Liver (tissue), 9 donors: ENCODE data around the gene HOXA3. TPM values are rescaled to one million over a fixed set of nuclear protein-coding genes. Genes with fewer than 3 reads are reported as not detected.

Experiments used
- DNase-seq: peaks from one replicate; pipeline ENCODE4 v3.0.0-alpha.2; 2017; ENCODE audit warnings: low spot score
- H3K27ac ChIP-seq, 2 donors: one replicate each; pipeline ENCODE4 v1.7.0; 2013; ENCODE audit warnings: inconsistent platforms in 2 of 2, low read length in 2 of 2, control low read depth in 1 of 2, low read depth in 1 of 2, mild to moderate bottlenecking in 1 of 2
- H3K27me3 ChIP-seq, 4 donors: one replicate each; pipeline versions ENCODE4 v1.6.1 to v1.7.0; 2013; ENCODE audit warnings: low read length in 3 of 4, inconsistent platforms in 1 of 4, mild to moderate bottlenecking in 1 of 4, moderate library complexity in 1 of 4; ENCODE audit not compliant: control insufficient read depth in 4 of 4, insufficient read depth in 4 of 4
- H3K36me3 ChIP-seq, 4 donors: one replicate each; pipeline versions ENCODE4 v1.6.1 to v1.7.0; 2013; ENCODE audit warnings: low read length in 3 of 4, mild to moderate bottlenecking in 3 of 4, low read depth in 1 of 4, moderate library complexity in 1 of 4; ENCODE audit not compliant: control insufficient read depth in 4 of 4, insufficient read depth in 3 of 4
- H3K4me1 ChIP-seq, 4 donors: one replicate each; pipeline versions ENCODE4 v1.6.1 to v1.7.0; 2013; ENCODE audit warnings: low read length in 3 of 4, mild to moderate bottlenecking in 3 of 4, moderate library complexity in 1 of 4; ENCODE audit not compliant: control insufficient read depth in 4 of 4, insufficient read depth in 4 of 4
- H3K4me3 ChIP-seq, 3 donors: one replicate each; pipeline versions ENCODE4 v1.6.1 to v1.7.0; 2013; ENCODE audit warnings: low read length in 3 of 3, control low read depth in 1 of 3, low read depth in 1 of 3, mild to moderate bottlenecking in 1 of 3
- H3K9ac ChIP-seq, 2 donors: one replicate each; pipeline ENCODE4 v1.7.0; 2013; ENCODE audit warnings: low read length in 2 of 2, mild to moderate bottlenecking in 2 of 2, moderate library complexity in 2 of 2, control low read depth in 1 of 2, low read depth in 1 of 2
- H3K9me3 ChIP-seq, 4 donors: one replicate each; pipeline versions ENCODE4 v1.6.1 to v1.7.0; 2013; ENCODE audit warnings: low read length in 3 of 4; ENCODE audit not compliant: control insufficient read depth in 4 of 4
- EGR1 ChIP-seq, 2 donors: IDR thresholded peaks; 2 replicates each; pipeline ENCODE4 v1.6.1; 2016 to 2018; ENCODE audit warnings: antibody characterized with exemption in 2 of 2, low read depth in 2 of 2
- FOXA1 ChIP-seq: IDR thresholded peaks from 2 replicates; pipeline ENCODE4 v1.6.1; 2016; ENCODE audit warnings: antibody characterized with exemption
- FOXA2 ChIP-seq: IDR thresholded peaks from 2 replicates; pipeline ENCODE4 v1.6.1; 2016; ENCODE audit warnings: antibody characterized with exemption
- GABPA ChIP-seq, 2 donors: IDR thresholded peaks in 1 of 2; conservative IDR thresholded peaks in 1 of 2; 2 replicates each; pipeline ENCODE4 v1.6.1; 2016; ENCODE audit warnings: antibody characterized with exemption in 2 of 2, mild to moderate bottlenecking in 1 of 2, moderate library complexity in 1 of 2
- HNF4A ChIP-seq, 2 donors: conservative IDR thresholded peaks; 2 replicates each; pipeline ENCODE4 v1.6.1; 2016; ENCODE audit warnings: antibody characterized with exemption in 2 of 2, mild to moderate bottlenecking in 2 of 2
- HNF4G ChIP-seq: IDR thresholded peaks from 2 replicates; pipeline ENCODE4 v1.6.1; 2016; ENCODE audit warnings: antibody characterized with exemption
- JUND ChIP-seq, 2 donors: IDR thresholded peaks; 2 replicates each; pipeline ENCODE4 v1.6.1; 2016; ENCODE audit warnings: antibody characterized with exemption in 2 of 2
- RAD21 ChIP-seq, 2 donors: IDR thresholded peaks; 2 replicates each; pipeline ENCODE4 v1.6.1; 2016; ENCODE audit warnings: antibody characterized with exemption in 2 of 2, mild to moderate bottlenecking in 2 of 2
- RXRA ChIP-seq, 2 donors: IDR thresholded peaks; 2 replicates each; pipeline ENCODE4 v1.6.1; 2017 to 2018; ENCODE audit warnings: antibody characterized with exemption in 2 of 2, mild to moderate bottlenecking in 1 of 2
- SP1 ChIP-seq: IDR thresholded peaks from 2 replicates; pipeline ENCODE4 v1.6.1; 2018; ENCODE audit warnings: antibody characterized with exemption, mild to moderate bottlenecking
- TAF1 ChIP-seq: conservative IDR thresholded peaks from 2 replicates; pipeline ENCODE4 v1.6.1; 2016; ENCODE audit warnings: antibody characterized with exemption, mild to moderate bottlenecking
- YY1 ChIP-seq: IDR thresholded peaks from 2 replicates; pipeline ENCODE4 v1.6.1; 2016; ENCODE audit warnings: antibody characterized with exemption, mild to moderate bottlenecking
- WGBS: extraction: QIAGEN DNeasy Blood & Tissue Kit; methylation state at CpG from one replicate; pipeline ENCODE4 v1.1.7; 2013; 5-methylcytosine and 5-hydroxymethylcytosine counted together
- polyA plus RNA-seq, 2 donors: library from polyadenylated mRNA; stranded (reverse) in 1 of 2; unstranded in 1 of 2; fragments of 200-250 nt in 1 of 2; fragments of >200 nt in 1 of 2; fragmentation: Nextera tagmentation in 1 of 2; extraction: Ambion mirVana in 1 of 2; gene quantifications; one replicate each; pipeline versions ENCODE4 v1.2.1 to v1.2.3, GENCODE V29; 2013 to 2015
- total RNA-seq, 2 donors: library from RNA; depleted of rRNA; stranded (reverse); fragments of >200 nt; gene quantifications; one replicate each; pipeline ENCODE4 v1.2.3, GENCODE V29; 2014
- TF ChIP-seq, protein P1 (sequence below): IDR thresholded peaks from 2 replicates; pipeline ENCODE4 v1.6.1; 2016; ENCODE audit warnings: antibody characterized with exemption, mild to moderate bottlenecking
- TF ChIP-seq, protein P2 (sequence below): IDR thresholded peaks from 2 replicates; pipeline ENCODE4 v1.6.1; 2016; ENCODE audit warnings: antibody characterized with exemption
- TF ChIP-seq, protein P3 (sequence below): fragments of 150-350 bp; IDR thresholded peaks from 2 replicates; pipeline ENCODE4 v1.5.1; 2017; ENCODE audit warnings: improper control_type of control experiment, low read depth, low read length; ENCODE audit not compliant: missing input control
- TF ChIP-seq, protein P4 (sequence below): IDR thresholded peaks from 2 replicates; pipeline ENCODE4 v1.6.1; 2016; ENCODE audit warnings: antibody characterized with exemption
- TF ChIP-seq, protein P5 (sequence below): IDR thresholded peaks from 2 replicates; pipeline ENCODE4 v1.6.1; 2016; ENCODE audit warnings: antibody characterized with exemption
- donor health status: healthy.
- donor health status: healthy.
- donor health status: healthy.
- donor health status: healthy.
- donor health status: healthy.

The HOXA3 gene
- total and polyA plus RNA-seq, 4 donors: 0.11 to 0.28 (median 0.20) TPM

DNA sequence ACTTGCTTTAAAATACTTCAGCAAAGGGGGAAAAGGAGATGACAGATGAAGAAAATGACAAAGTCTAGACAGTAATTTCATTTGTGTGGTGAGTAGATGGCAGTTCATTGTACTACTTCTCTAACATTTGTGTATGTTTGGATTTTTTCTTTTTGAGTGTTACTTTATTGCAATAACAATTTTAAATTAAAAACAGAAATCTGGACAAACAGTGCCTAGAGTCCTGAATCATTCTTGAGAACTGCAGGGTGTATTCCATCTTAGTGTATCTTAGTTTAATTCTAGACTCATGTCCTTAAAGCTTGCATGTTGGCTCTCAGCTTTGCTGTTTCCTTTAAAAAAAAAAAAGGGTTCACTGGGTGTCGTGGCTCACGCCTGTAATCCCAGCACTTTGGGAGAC is 87.7 kb downstream of the HOXA3 start:
- no peak overlapping the region for H3K9ac ChIP-seq
- H3K9me3 ChIP-seq: no peaks in the 10 kb centered on the region
- TF ChIP-seq SP1 (no peak), HNF4A (conservative IDR thresholded peaks at IDR 0.05) (no peak), GABPA (IDR thresholded peaks at IDR 0.05 in 1 of 2, conservative IDR thresholded peaks at IDR 0.05 in 1 of 2) (no peak), FOXA2 (no peak), RAD21 (IDR thresholded peaks at IDR 0.05) (no peak)
- TF ChIP-seq, protein P1, sequence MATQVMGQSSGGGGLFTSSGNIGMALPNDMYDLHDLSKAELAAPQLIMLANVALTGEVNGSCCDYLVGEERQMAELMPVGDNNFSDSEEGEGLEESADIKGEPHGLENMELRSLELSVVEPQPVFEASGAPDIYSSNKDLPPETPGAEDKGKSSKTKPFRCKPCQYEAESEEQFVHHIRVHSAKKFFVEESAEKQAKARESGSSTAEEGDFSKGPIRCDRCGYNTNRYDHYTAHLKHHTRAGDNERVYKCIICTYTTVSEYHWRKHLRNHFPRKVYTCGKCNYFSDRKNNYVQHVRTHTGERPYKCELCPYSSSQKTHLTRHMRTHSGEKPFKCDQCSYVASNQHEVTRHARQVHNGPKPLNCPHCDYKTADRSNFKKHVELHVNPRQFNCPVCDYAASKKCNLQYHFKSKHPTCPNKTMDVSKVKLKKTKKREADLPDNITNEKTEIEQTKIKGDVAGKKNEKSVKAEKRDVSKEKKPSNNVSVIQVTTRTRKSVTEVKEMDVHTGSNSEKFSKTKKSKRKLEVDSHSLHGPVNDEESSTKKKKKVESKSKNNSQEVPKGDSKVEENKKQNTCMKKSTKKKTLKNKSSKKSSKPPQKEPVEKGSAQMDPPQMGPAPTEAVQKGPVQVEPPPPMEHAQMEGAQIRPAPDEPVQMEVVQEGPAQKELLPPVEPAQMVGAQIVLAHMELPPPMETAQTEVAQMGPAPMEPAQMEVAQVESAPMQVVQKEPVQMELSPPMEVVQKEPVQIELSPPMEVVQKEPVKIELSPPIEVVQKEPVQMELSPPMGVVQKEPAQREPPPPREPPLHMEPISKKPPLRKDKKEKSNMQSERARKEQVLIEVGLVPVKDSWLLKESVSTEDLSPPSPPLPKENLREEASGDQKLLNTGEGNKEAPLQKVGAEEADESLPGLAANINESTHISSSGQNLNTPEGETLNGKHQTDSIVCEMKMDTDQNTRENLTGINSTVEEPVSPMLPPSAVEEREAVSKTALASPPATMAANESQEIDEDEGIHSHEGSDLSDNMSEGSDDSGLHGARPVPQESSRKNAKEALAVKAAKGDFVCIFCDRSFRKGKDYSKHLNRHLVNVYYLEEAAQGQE: no peak
- TF ChIP-seq, protein P2, sequence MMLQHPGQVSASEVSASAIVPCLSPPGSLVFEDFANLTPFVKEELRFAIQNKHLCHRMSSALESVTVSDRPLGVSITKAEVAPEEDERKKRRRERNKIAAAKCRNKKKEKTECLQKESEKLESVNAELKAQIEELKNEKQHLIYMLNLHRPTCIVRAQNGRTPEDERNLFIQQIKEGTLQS: no peak
- TF ChIP-seq, protein P3, sequence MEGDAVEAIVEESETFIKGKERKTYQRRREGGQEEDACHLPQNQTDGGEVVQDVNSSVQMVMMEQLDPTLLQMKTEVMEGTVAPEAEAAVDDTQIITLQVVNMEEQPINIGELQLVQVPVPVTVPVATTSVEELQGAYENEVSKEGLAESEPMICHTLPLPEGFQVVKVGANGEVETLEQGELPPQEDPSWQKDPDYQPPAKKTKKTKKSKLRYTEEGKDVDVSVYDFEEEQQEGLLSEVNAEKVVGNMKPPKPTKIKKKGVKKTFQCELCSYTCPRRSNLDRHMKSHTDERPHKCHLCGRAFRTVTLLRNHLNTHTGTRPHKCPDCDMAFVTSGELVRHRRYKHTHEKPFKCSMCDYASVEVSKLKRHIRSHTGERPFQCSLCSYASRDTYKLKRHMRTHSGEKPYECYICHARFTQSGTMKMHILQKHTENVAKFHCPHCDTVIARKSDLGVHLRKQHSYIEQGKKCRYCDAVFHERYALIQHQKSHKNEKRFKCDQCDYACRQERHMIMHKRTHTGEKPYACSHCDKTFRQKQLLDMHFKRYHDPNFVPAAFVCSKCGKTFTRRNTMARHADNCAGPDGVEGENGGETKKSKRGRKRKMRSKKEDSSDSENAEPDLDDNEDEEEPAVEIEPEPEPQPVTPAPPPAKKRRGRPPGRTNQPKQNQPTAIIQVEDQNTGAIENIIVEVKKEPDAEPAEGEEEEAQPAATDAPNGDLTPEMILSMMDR: no peak
- no peaks in the 10 kb centered on the region for H3K36me3 ChIP-seq
- H3K4me1 ChIP-seq: no peaks in the 10 kb centered on the region
- H3K27ac ChIP-seq: no peak overlapping the region
- WGBS: 85% methylated on average over 2 of the region's 2 CpGs
- no peaks in the 10 kb centered on the region for H3K27me3 ChIP-seq
- H3K4me3 ChIP-seq: no peak overlapping the region
- no peak for DNase-seq

DNA sequence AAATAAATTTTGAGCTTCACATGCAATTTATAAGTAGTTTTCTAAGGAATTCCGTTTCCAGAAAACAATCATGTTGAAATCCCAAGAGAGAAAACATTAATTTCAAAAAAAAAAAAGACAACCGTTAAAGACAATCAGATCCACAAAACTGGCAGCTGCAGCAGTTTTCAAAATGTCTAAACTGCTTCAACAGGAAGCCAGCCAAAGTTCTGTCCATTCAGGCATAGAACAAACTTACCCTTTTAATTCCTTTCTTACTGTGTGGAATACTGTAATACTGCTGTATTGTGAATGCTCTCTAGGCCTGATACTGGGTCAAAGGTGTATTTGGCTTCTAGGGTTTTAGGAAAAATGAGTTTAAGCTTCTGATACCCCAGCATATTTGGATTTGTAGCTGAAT is 88.2 kb downstream of the HOXA3 start:
- H3K4me1 ChIP-seq: no peaks in the 10 kb centered on the region
- no peak for TF ChIP-seq SP1
- TF ChIP-seq HNF4A (conservative IDR thresholded peaks at IDR 0.05): no peak
- TF ChIP-seq EGR1 (IDR thresholded peaks at IDR 0.05; ENCODE audit: low read depth in 2 of 2): no peak
- TF ChIP-seq, protein P4, sequence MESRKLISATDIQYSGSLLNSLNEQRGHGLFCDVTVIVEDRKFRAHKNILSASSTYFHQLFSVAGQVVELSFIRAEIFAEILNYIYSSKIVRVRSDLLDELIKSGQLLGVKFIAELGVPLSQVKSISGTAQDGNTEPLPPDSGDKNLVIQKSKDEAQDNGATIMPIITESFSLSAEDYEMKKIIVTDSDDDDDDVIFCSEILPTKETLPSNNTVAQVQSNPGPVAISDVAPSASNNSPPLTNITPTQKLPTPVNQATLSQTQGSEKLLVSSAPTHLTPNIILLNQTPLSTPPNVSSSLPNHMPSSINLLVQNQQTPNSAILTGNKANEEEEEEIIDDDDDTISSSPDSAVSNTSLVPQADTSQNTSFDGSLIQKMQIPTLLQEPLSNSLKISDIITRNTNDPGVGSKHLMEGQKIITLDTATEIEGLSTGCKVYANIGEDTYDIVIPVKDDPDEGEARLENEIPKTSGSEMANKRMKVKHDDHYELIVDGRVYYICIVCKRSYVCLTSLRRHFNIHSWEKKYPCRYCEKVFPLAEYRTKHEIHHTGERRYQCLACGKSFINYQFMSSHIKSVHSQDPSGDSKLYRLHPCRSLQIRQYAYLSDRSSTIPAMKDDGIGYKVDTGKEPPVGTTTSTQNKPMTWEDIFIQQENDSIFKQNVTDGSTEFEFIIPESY: no peak
- TF ChIP-seq, protein P3: no peak
- TF ChIP-seq, protein P1: no peak
- no peak for TF ChIP-seq JUND (IDR thresholded peaks at IDR 0.05)
- TF ChIP-seq RAD21 (IDR thresholded peaks at IDR 0.05): no peak
- TF ChIP-seq FOXA1: no peak
- no peak for TF ChIP-seq GABPA (IDR thresholded peaks at IDR 0.05 in 1 of 2, conservative IDR thresholded peaks at IDR 0.05 in 1 of 2)
- TF ChIP-seq, protein P5, sequence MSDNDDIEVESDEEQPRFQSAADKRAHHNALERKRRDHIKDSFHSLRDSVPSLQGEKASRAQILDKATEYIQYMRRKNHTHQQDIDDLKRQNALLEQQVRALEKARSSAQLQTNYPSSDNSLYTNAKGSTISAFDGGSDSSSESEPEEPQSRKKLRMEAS: no peak
- no peak for TF ChIP-seq RXRA (IDR thresholded peaks at IDR 0.05)
- no peak for TF ChIP-seq TAF1
- TF ChIP-seq HNF4G: no peak
- no peak for TF ChIP-seq YY1
- TF ChIP-seq, protein P2: no peak
- no peak overlapping the region for H3K4me3 ChIP-seq
- WGBS: 43% methylated on average over 2 of the region's 2 CpGs
- H3K9me3 ChIP-seq: no peaks in the 10 kb centered on the region
- H3K36me3 ChIP-seq: no peaks in the 10 kb centered on the region
- no peak overlapping the region for H3K27ac ChIP-seq
- DNase-seq: no peak
- no peaks in the 10 kb centered on the region for H3K27me3 ChIP-seq
- H3K9ac ChIP-seq: no peak overlapping the region
